C4-2B (cell line): ENCODE data around the gene RAB27A.
A peak's percentile ranks its signal among the peaks of the same experiment; 100 is the strongest.

ENCODE experiments used
- H3K27ac ChIP-seq: fragments of 450-650 bp; 2 replicates; pipeline ENCODE4 v1.5.1; 2017
- CTCF ChIP-seq: fragments of 450-650 bp; conservative IDR thresholded peaks from 2 replicates; pipeline ENCODE4 v1.5.1; 2017; ENCODE audit warnings: mild to moderate bottlenecking
- ZFX ChIP-seq: fragments of 450-650 bp; IDR thresholded peaks from 2 replicates; pipeline ENCODE4 v1.6.1; 2017

Gene RAB27A

GRCh38 chr15:55202206-55202605, 87.4 kb downstream of the RAB27A start:
- H3K27ac ChIP-seq, result peak overlapping the region; percentile 20

GRCh38 chr15:55198706-55199105, 90.9 kb downstream of the RAB27A start:
- TF ChIP-seq CTCF (no peak), ZFX (no peak)
- H3K27ac ChIP-seq, result no peak overlapping the region

More at GRCh38 chr15:55202206-55202605, 87.4 kb downstream of the RAB27A start:
- TF ChIP-seq CTCF (no peak), ZFX (no peak)

GRCh38 chr15:55197719-55198118, 91.9 kb downstream of the RAB27A start:
- H3K27ac ChIP-seq, result peak overlapping the region; percentile 92; the same call in 1 of the 2 replicates
- TF ChIP-seq ZFX (no peak), CTCF (no peak)

- H3K27ac ChIP-seq, result peak overlapping the region; percentile 92
- TF ChIP-seq ZFX (no peak), CTCF (peak; percentile 53; the same call in 1 of the 2 replicates)
These were observed 92.3 kb downstream of the RAB27A start for GRCh38 chr15:55197362-55197705.

- TF ChIP-seq CTCF (peak; percentile 78), ZFX (no peak)
- H3K27ac ChIP-seq, result peak within 1 kb of the TSS; percentile 92
These were observed 92.9 kb downstream of the RAB27A start, which contains the start of gene RSL24D1 for GRCh38 chr15:55196458-55197361. Gene RSL24D1 (minus strand): TSS chr15:55196941. CDS start chr15:55196890, 51 bp downstream.

- H3K27ac ChIP-seq, result peak overlapping the region; percentile 92
- TF ChIP-seq ZFX (no peak), CTCF (no peak)
These were observed 93.6 kb downstream of the RAB27A start for GRCh38 chr15:55195996-55196395.

GRCh38 chr15:55194256-55194655, 95.4 kb downstream of the RAB27A start:
- TF ChIP-seq ZFX, result no peak
- no peak for TF ChIP-seq CTCF
- H3K27ac ChIP-seq, result no peak overlapping the region
